Caco-2 (cell line): ENCODE results near the gene LCLAT1. TPM values are rescaled to one million over a fixed set of nuclear protein-coding genes. Genes with fewer than 3 reads are reported as not detected.

Experiments
- BruUV-seq: library from RNA; stranded (reverse); fragments of 400-500 nt; replicated peaks from 2 replicates; lab custom pipeline; 2021; lab: Mats Ljungman, UMichigan
- CTCF ChIA-PET: fragments of 300-600 bp; sonication (Branson Sonifier 250); formaldehyde crosslinking; loops from one replicate; lab custom pipeline; 2022; ENCODE audit warnings: antibody characterized with exemption; lab: Charles Lee
- POLR2A ChIA-PET: fragments of 300-600 bp; sonication (Branson Sonifier 250); formaldehyde crosslinking; loops from one replicate; lab custom pipeline; 2022; ENCODE audit warnings: antibody characterized with exemption; lab: Charles Lee
- DNase-seq, 2 experiments: peaks; one replicate each; pipeline versions ENCODE4 v3.0.0 to v3.0.0-alpha.2; 2020 to 2022
- H3K27me3 ChIP-seq: replicated peaks from 2 replicates; pipeline ENCODE4 v1.6.0; 2011; ENCODE audit warnings: low read length; ENCODE audit not compliant: control insufficient read depth, insufficient read depth
- H3K36me3 ChIP-seq: 2 replicates; pipeline ENCODE4 v1.5.1; 2011; ENCODE audit warnings: low read length; ENCODE audit not compliant: control insufficient read depth, insufficient read depth
- H3K4me1 ChIP-seq: fragments of 250-450 bp; sonication (Bioruptor Pico); 2 replicates; pipeline ENCODE4 v1.5.1; 2020; ENCODE audit warnings: mild to moderate bottlenecking
- H3K4me3 ChIP-seq: 2 replicates; pipeline ENCODE4 v1.5.1; 2011; ENCODE audit warnings: low read depth, mild to moderate bottlenecking, control low read depth, low read length
- H3K9me3 ChIP-seq: fragments of 250-450 bp; sonication (Bioruptor Pico); 2 replicates; pipeline ENCODE4 v1.5.1; 2020; ENCODE audit warnings: mild to moderate bottlenecking, moderate library complexity
- H3K27ac Mint-ChIP-seq: one replicate; pipeline ENCODE4 v1.8.0; 2022; ENCODE audit warnings: mixed read lengths; ENCODE audit not compliant: unreplicated experiment
- H3K27me3 Mint-ChIP-seq: one replicate; pipeline ENCODE4 v1.8.0; 2022; ENCODE audit warnings: mixed read lengths; ENCODE audit not compliant: insufficient read depth, unreplicated experiment
- H3K36me3 Mint-ChIP-seq: one replicate; pipeline ENCODE4 v1.8.0; 2022; ENCODE audit warnings: mild to moderate bottlenecking, mixed read lengths; ENCODE audit not compliant: insufficient read depth, unreplicated experiment
- H3K4me1 Mint-ChIP-seq: one replicate; pipeline ENCODE4 v1.8.0; 2022; ENCODE audit warnings: low read depth, mixed read lengths; ENCODE audit not compliant: unreplicated experiment
- H3K4me3 Mint-ChIP-seq: one replicate; pipeline ENCODE4 v1.8.0; 2022; ENCODE audit warnings: mild to moderate bottlenecking, moderate library complexity, mixed read lengths; ENCODE audit not compliant: unreplicated experiment
- H3K9me3 Mint-ChIP-seq: one replicate; pipeline ENCODE4 v1.8.0; 2022; ENCODE audit warnings: mixed read lengths; ENCODE audit not compliant: unreplicated experiment
- CTCF ChIP-seq, 2 experiments: fragments of 200-600 bp in 1 of 2; IDR thresholded peaks; 1 replicate in 1 of 2; 2 replicates in 1 of 2; pipeline versions ENCODE4 v1.5.1 to v1.8.0; 2011 to 2022; ENCODE audit warnings: antibody characterized with exemption in 1 of 2, control low read depth in 1 of 2, inconsistent platforms in 1 of 2, low read depth in 1 of 2, low read length in 1 of 2, mild to moderate bottlenecking in 1 of 2, moderate library complexity in 1 of 2; ENCODE audit not compliant: insufficient read depth in 1 of 2, severe bottlenecking in 1 of 2, unreplicated experiment in 1 of 2
- intact Hi-C: fragments of 100-400 bp; cut with micrococcal nuclease; formaldehyde crosslinking; loops from one replicate; pipeline ENCODE4 v1.10.0; 2022; ENCODE audit not compliant: unreplicated experiment
- total RNA-seq: library from RNA; stranded (reverse); gene quantifications from 2 replicates; pipeline ENCODE4 v1.2.3, GENCODE V29; 2022

Gene LCLAT1
- total RNA-seq, 1 experiment from 2014 or later, result 52.2 TPM

DNA sequence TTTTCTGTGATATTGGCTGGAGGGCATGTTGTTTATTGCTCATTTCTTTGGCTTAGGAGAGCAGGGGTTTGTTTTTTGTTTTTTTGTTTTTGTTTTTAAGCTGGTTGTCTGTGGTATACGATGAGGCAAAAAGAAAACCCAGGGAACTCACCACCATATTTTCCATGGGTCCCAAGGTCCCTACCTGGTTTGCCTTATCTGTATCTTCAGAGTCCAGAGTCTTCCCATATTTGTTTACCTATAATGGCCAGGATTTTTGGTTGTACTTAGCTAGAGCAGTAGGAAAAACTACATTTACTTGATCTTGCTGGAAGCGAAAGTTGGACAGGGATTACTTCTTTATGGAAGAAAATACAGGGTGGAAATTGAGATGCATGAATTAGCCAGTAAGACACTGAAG lies 9.5 kb downstream of the LCLAT1 start:
- intact Hi-C loops, result no loop called here
- H3K4me1 Mint-ChIP-seq, result peaks cover 46% of the 10 kb centered on the region

DNA sequence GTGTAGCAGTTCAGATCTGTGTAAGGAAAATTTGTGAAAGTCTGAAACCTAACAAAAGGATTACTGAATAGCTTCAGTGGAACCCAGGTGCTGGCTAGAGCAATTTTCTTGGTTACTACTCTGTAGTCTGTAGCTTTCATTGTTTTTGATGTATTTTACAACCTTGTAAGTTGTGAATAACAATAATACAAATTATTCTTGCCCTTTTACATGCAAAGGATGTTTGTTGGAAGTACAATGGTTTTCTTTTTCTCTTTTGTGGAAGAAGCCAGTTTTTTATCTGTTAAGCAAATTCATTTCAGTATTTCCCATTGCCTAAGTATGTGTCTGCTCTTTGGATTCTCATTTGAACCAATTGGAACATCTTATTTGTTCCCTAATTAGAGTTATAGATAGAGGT lies 10.2 kb downstream of the LCLAT1 start:
- ChIA-PET CTCF (interaction anchor here (1.0 kb wide), 1 partner anchor 254 kb away, joined by 4 read pairs; no protein-coding TSS in a partner anchor), POLR2A (no interaction called here)
- Mint-ChIP-seq H3K36me3 (peaks cover 6% of the 10 kb centered on the region), H3K9me3 (no peaks in the 10 kb centered on the region), H3K27me3 (no peaks in the 10 kb centered on the region), H3K27ac (no peak overlapping the region), H3K4me1 (peaks cover 46% of the 10 kb centered on the region), H3K4me3 (no peak overlapping the region)
- TF ChIP-seq CTCF (IDR thresholded peaks at IDR 0.05; ENCODE audit: insufficient read depth in 1 of 2, low read depth in 1 of 2, low read length in 1 of 2, severe bottlenecking in 1 of 2, unreplicated experiment in 1 of 2), result no peak
- BruUV-seq, result no TSS peak
- no peaks in the 10 kb centered on the region for H3K27me3 ChIP-seq
- peaks cover 43% of the 10 kb centered on the region for H3K4me1 ChIP-seq
- H3K4me3 ChIP-seq, result no peak overlapping the region
- intact Hi-C loops, result no loop called here
- no peaks in the 10 kb centered on the region for H3K9me3 ChIP-seq
- H3K36me3 ChIP-seq, result peaks cover 2% of the 10 kb centered on the region
- no peak for DNase-seq

More for the DNA sequence above, 9.5 kb downstream of the LCLAT1 start:
- no peaks in the 10 kb centered on the region for H3K9me3 Mint-ChIP-seq
- no peak for TF ChIP-seq CTCF (IDR thresholded peaks at IDR 0.05; ENCODE audit: insufficient read depth in 1 of 2, low read depth in 1 of 2, low read length in 1 of 2, severe bottlenecking in 1 of 2, unreplicated experiment in 1 of 2)
- H3K27me3 Mint-ChIP-seq, result no peaks in the 10 kb centered on the region
- H3K4me3 Mint-ChIP-seq, result no peak overlapping the region
- no TSS peak for BruUV-seq
- no peak for DNase-seq
- H3K36me3 Mint-ChIP-seq, result peaks cover 11% of the 10 kb centered on the region
- Histone ChIP-seq H3K4me1 (peaks cover 43% of the 10 kb centered on the region), H3K27me3 (no peaks in the 10 kb centered on the region), H3K4me3 (no peak overlapping the region), H3K9me3 (no peaks in the 10 kb centered on the region), H3K36me3 (peaks cover 2% of the 10 kb centered on the region)
- ChIA-PET POLR2A (no interaction called here), CTCF (interaction anchor here (1.0 kb wide), 1 partner anchor 255 kb away, joined by 4 read pairs; no protein-coding TSS in a partner anchor)
- peak overlapping the region; percentile 63 for H3K27ac Mint-ChIP-seq

DNA sequence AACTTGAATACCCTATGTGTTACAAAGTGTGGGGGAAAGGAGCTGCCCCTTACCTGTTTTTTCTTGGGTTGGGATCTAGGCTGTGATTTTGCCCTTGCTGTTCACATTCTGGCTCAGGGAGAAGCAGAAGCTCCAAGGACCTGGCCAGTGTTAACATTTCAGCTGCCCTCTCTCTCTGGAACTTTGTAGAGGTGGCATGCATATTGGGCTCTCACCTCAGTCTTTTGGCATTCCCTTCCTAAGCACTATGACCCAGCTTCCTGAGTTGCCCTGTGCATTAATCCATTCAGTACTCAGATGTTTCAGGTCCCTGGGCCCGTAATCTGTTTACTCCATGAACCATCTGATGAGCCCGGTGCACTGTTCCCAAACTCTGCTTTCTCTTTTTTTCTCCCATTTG lies 12.1 kb downstream of the LCLAT1 start:
- H3K27me3 Mint-ChIP-seq, result no peaks in the 10 kb centered on the region
- BruUV-seq, result no TSS peak
- TF ChIP-seq CTCF (IDR thresholded peaks at IDR 0.05; ENCODE audit: insufficient read depth in 1 of 2, low read depth in 1 of 2, low read length in 1 of 2, severe bottlenecking in 1 of 2, unreplicated experiment in 1 of 2), result no peak
- Histone ChIP-seq H3K36me3 (peaks cover 2% of the 10 kb centered on the region), H3K4me1 (peaks cover 36% of the 10 kb centered on the region), H3K9me3 (no peaks in the 10 kb centered on the region), H3K4me3 (no peak overlapping the region), H3K27me3 (no peaks in the 10 kb centered on the region)
- DNase-seq, result no peak
- peaks cover 6% of the 10 kb centered on the region for H3K36me3 Mint-ChIP-seq
- peaks cover 46% of the 10 kb centered on the region for H3K4me1 Mint-ChIP-seq
- intact Hi-C loops, result no loop called here
- no peaks in the 10 kb centered on the region for H3K9me3 Mint-ChIP-seq
- ChIA-PET CTCF (no interaction called here), POLR2A (no interaction called here)
- peak overlapping the region; percentile 51 for H3K27ac Mint-ChIP-seq
- H3K4me3 Mint-ChIP-seq, result no peak overlapping the region
